Measurements from ENCODE around the gene ZIC5.
A peak's percentile ranks its signal among the peaks of the same experiment; 100 is the strongest.

Gene ZIC5

DNA sequence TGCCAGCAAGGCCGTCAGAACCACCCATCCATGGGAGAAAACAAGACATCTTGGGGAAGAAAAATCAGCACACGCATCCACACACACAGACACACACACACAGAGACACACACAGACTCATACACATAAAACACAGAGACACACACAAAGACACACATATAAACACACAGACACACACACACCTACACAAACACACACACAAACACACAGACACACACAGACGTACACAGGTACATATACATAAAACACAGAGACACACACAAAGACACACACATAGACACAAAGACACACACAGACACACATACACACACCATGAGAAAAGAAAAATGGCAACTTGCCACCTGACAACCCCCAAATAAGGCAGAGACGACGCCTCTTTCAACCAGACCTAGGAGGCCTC, 40.6 kb downstream of the ZIC5 start:
- no peak for DNase-seq

DNA sequence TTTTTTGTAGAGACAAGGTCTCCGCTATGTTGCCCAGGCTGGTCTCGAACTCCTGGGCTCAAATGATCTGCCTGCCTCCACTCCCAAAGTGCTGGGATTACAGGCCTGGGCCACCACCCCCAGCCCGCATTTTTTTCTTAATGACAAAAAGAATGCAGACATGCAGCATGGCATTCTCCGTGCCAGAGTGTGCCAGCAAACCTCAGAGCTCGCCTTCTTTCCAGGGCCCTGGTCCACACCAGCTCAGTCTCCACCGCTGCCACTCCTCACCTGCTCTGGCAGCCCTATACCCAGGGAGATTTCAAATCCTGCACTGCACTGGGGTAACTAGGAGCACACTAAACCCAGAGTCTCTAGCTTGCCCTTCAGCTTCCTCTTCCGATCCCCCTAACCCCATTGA, 41.7 kb downstream of the ZIC5 start:
- no peak for DNase-seq

DNA sequence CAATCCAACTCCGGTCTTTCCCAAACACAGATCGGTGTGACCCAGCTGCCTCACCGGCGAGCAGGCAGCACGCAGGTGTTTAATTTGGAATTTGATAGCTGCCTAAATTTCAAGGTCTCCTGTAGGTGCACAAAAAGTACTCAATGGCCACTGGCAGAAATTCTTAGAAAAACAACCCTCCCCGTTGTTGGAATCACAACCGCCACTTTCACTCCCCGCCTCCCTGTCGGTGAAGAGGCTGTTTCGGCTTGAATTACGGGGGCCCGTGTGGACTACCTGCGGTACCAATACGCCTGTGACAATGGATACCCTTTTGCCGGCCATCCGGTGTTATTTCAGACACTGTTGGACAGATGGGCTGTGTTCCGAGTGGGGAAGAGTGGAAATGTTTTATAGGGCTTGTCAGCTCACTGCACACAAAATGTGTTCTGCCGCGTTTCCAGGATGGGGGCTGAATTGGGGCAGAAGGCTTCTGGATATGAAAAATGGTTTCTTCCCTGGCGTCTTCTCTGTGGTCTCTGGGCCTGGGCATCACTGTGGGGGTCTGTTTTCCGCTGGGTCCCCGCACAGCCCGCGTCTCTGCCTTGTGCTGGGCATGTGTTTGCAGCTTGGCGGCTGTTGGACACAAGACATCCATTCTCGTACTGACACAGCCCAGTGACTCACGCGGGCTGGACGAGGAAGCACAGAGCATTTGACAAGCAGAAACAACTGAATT, 45.4 kb downstream of the ZIC5 start:
- peak; percentile 7 for DNase-seq

DNA sequence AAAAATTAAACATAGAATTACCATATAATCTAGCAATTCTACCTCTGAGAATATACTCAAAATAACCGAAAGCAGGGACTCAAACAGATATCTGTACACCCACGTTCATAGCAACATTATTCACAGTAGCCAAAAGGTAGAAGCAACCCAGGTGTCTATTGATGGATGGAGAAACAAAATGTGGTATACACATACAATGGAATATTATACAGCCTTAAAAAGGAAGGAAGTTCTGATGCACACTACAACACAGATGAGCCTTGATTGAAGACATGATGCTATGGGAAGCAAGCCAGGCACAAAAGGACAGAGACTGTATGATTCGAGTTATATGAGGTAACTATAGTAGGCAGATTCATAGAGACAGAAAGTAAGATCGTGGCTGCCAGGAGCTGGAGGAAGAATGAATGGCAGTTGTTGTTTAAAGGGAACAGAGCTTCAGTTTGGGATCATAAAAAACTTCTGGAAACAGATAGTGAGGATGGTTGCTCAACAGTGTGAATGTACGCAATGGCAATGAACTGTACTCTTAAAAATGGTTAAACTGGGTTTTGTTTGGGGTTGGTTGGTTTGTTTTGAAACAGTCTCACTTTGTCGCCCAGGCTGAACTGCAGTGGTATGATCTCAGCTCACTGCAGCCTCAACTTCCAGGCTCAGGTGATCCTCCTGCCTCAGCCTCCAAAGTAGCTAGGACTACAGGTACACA, 47.5 kb downstream of the ZIC5 start:
- no peak for DNase-seq

DNA sequence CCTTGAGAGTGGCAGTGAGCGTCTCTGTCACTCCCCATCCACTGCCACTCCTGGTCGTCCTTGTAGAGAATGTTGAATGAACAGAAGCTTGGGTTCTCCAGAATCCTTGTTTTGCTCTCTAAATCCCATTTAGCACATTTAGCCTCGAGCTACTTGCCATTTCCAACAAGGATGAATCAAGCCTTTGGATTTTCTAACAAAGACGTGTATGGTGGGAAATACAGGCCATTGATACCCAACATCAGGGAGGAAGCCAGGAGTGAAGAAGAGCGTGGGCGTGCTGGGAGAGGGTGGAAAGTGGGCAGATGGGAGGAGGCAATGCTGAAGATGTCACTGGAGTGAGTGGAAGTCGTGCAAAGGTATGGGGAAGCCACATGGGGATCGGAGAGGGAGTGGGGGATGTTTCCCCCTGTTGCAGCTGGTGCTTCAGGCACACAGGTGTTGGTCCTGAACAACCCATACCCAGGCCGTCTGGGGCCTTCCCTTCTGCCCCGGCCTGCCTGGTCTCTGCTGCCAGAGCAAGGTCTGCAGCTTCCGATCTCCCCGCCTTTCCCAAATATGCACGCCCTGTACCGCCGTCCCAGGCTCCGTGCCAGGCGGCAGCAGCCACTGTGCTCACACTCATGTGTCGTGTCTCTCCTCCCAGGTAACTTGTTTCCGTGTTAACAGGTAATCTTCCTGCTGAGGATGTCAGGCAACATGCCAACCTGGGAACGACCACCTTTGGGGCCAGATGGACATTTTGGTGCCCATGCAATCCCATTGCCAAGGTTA, 48.7 kb downstream of the ZIC5 start:
- no peak for DNase-seq

DNA sequence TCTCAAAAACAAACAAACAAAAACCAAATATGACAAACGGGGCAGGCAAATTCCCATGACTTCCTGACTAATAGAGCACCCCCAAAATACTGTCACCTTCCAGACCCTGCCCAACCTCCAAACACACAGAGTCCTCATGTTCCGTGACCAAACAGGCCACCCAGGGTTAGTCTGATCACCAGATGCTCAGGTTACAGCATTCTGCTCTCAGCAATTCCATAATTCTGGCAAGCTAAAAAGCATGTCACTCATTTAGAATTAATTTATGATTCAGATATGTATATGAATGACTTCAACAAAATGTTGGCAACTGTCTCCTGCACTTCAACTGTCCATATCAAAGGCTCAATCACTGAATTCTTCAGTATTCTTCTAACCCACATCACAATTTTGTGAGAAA, 52.4 kb downstream of the ZIC5 start:
- DNase-seq, result no peak

DNA sequence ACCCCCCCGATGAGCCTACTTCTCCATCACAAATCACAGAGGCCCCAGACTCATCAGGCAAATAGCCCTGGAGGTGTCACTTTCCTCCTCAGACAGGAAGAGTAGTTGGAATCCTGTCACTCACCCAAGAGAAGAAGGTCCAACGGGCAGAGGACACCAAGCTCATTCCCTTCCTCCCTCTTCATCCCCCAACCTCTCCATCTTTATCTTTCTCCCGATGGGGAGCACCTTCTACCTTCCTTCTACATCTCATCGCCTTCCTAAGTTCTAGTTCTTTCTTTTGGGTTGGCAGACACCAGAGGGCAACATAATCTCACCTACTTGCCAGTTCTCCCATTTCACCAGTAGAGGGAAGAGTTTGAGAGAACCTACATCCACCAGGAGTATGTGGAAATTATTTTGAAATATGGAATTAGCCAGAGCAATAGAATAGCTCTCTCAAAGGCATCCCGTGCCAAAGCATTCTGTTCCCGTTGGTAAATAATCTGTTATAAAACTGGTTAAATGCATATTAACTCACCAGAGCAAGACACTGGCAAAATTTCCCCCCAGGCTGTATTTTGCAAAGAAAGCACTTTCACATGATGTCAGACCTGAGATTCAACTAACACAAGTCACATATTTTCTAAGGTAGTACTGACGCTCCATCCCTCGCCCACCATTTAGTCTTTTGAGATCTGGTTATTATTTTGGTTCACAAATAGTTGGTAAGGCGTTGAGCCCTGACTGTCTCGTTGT, 55.0 kb downstream of the ZIC5 start:
- DNase-seq, result peak; percentile 78

DNA sequence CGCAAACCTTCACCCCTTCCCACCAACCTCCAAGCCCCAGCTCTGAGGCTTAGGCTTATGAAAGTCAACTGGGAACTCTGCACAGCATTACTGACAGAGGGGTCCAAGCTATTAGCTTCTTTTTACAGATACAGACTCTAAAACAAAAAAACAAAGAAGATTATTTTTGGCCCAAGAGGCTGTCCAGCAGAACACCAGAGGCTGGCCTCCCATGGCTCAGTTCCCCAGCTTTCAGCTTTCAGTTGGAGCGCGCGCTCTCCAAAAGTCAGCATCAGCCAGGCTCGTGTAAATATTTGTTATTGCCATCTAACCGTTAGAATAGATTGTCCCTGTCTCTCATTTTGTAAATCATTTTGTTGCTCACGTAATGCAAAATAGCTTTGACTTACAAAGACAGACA, 58.4 kb downstream of the ZIC5 start:
- no peak for DNase-seq
